D721Med (cell line): Measurements from ENCODE around the gene SLC7A6OS.

ENCODE experiments used
- DNase-seq: peaks from one replicate; pipeline ENCODE4 v3.0.0; 2011; ENCODE audit warnings: low spot score; ENCODE audit not compliant: insufficient read length
- FAIRE-seq: peaks from 2 replicates; lab custom pipeline; 2011; peaks lifted over from hg19 to GRCh38; lab: Jason Lieb, UNC
- TF ChIP-seq, protein P1 (sequence below): IDR thresholded peaks from 2 replicates; pipeline ENCODE4 v1.5.1; 2012; ENCODE audit warnings: mild to moderate bottlenecking, control low read depth; ENCODE audit not compliant: insufficient read depth; ENCODE audit errors: missing control alignments

SLC7A6OS gene

DNA sequence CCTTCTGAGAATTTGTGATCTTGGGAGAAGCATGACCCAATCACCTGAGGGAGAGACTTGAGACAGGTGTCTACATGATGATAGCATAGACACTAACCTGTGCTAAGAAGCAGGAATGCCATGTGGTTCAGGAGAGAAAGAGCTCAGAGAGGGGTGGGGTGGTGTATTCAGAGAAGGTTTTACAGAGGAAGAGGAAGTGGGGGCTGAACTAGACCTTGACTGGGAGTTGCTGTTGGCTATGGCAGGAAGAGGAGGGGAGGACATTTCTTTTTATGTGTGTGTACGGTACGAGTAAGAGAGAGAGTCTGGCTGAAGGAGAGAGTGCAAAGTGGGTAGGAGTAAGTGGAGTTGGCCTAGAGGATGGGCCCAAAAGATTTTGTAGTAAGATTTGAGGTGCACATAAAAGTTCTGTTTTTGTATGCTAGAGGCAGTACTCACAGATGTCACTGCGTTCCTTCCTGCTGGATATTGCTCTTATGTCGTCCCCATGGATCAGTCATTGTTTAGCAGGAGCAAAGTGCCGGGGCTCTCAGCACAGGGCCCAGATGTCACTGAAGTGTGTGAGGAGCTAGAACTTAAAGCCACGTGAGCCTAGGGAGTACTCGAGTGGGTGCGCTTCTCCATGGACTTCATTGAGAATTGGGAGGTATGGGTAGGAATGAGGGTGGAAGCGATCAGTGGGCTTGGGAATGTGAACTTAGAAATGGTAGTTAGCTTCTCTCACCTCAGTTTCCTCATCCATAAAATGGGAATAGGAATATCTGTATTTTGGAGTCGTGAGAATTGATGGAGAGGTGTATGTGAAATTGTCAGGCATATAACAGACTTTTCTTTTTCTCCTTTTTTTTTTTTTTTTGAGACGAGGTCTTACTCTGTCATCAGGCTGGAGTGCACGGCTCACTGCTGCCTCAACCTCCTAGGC lies 24.3 kb downstream of the SLC7A6OS start:
- TF ChIP-seq, protein P1, sequence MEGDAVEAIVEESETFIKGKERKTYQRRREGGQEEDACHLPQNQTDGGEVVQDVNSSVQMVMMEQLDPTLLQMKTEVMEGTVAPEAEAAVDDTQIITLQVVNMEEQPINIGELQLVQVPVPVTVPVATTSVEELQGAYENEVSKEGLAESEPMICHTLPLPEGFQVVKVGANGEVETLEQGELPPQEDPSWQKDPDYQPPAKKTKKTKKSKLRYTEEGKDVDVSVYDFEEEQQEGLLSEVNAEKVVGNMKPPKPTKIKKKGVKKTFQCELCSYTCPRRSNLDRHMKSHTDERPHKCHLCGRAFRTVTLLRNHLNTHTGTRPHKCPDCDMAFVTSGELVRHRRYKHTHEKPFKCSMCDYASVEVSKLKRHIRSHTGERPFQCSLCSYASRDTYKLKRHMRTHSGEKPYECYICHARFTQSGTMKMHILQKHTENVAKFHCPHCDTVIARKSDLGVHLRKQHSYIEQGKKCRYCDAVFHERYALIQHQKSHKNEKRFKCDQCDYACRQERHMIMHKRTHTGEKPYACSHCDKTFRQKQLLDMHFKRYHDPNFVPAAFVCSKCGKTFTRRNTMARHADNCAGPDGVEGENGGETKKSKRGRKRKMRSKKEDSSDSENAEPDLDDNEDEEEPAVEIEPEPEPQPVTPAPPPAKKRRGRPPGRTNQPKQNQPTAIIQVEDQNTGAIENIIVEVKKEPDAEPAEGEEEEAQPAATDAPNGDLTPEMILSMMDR = no peak
- FAIRE-seq = no peak
- DNase-seq = no peak

DNA sequence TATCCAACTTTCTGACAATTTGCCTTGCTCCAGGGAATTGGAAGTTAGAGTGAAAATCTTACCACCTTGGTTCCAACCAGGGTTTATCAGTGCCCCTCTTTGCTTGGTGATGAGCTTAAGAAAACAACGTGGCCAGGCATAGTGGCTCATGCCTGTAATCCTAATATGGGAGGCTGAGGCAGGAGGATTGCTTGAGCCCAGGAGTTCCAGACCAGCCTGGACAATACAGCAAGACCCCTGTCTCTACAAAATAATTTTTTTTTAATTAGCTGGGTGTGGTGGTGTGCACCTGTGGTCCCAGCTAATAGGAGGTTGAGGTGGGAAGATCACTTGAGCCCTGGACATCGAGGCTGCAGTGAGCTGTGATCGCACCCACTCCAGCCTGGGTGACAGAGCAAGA lies 25.1 kb downstream of the SLC7A6OS start:
- TF ChIP-seq, protein P1 = no peak
- FAIRE-seq (no peak), DNase-seq (no peak)

DNA sequence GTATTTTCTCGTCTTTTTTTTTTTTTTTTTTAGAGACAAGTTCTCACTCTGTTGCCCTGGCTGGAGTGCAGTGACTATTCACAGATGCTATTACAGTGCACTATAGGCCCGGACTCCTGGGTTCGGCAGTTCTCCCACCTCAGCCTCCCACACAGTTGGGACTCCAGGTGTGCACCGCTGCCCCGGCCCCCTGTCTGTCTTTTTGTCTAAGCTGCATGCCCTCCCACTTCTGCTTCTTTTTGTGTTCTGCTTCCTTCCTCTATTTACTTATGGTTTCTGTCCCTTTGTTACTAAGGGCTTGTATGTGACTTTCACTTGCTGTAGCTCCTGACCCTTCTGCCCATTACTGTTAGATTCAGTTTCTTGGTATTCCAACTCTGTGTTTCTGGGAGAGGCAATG lies 25.9 kb downstream of the SLC7A6OS start:
- TF ChIP-seq, protein P1 = no peak
- no peak for DNase-seq
- no peak for FAIRE-seq

DNA sequence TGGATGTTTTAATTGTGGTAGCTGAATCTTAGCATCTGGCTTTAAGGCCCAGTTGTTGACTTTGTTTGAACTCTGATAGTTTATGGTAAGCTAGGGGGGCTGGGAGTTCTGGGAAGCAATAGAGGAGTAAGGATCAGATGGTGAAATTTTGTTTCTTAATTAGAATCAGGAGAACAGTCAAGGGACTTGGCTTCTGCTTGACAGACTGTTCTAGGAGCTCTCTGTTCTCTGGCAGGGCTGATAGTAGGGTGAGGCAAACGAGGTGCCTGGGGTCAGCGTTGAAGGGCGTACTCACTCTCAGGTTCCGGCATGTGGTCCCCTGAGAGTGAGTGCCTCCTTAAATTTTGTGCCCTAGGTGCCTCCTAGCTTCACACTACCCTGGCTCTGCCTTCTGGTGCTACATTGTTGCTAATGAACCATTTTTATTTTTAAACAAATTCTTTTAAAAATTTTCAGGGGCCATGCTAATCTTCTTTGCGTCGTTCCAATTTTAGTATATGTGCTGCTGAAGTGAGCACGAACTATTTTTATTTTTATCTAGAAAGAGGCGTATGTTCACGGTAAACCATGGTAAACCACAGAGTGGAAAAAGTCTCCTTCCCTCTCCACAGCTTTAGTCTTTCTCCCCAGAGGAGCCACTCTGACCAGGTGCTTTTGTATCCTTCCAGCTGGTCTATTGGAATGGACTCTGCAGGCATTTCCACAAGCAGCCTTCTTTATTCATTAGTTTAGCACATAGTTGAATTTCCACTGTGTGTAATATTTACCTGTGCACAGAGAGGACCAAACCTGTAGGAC lies 26.7 kb downstream of the SLC7A6OS start:
- DNase-seq = no peak
- TF ChIP-seq, protein P1 = no peak
- FAIRE-seq = no peak

DNA sequence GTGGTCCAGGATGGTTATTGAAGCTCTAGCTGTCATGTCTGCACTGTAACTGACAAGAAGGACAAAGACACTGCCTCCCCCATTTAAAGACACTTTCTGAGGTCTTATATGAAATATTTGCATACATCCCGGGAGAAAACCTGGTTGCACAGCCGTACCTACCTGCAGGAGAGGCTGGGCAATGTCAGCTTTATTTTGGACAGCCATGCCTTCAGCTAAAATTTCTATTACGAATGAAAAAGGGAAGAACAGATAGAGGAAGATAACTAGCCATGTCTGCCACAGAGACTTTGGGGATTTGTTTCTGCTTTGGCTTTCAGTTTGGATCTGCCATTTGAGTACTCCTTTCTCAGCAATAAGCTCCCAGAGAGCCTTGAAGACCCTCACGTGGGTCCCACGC lies 27.4 kb downstream of the SLC7A6OS start:
- FAIRE-seq (no peak), DNase-seq (no peak)
- TF ChIP-seq, protein P1 = no peak

DNA sequence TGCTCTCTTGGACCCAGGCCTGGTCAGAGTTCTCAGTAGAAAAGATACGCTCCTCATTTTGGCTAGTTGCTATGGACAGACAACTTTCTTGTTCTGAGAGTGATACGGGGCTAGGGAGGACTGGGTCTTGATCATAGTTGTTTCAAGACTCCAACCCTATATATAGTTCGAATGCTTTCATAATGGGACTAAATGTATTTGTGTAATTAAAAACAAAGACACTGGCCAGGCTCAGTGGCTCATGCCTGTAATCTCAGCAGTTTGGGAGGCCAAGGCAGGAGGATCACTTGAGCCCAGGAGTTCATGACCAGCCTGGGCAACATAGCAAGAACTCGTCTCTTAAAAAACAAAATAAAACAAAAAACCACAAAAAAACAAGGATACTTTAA lies 28.7 kb downstream of the SLC7A6OS start:
- TF ChIP-seq, protein P1 = no peak
- DNase-seq (no peak), FAIRE-seq (no peak)
